Right atrium auricular region (tissue), 2 donors: Measurements from ENCODE around the gene SNRNP200. TPM values are rescaled to one million over a fixed set of nuclear protein-coding genes. Genes with fewer than 3 reads are reported as not detected.

Experiments
- DNase-seq: peaks from one replicate; pipeline ENCODE4 v3.0.0-alpha.2; 2019; ENCODE audit warnings: low spot score
- H3K27ac ChIP-seq, 2 donors: fragments of 200-600 bp; sonication (generic); 1 replicate in 1 of 2; 2 replicates in 1 of 2; pipeline ENCODE4 v1.5.1; 2016 to 2019
- H3K27me3 ChIP-seq, 2 donors: fragments of 200-600 bp; sonication (generic); one replicate each; pipeline versions ENCODE4 v1.5.1 to v1.6.0; 2017 to 2019
- H3K36me3 ChIP-seq: fragments of 200-600 bp; sonication (generic); one replicate; pipeline ENCODE4 v1.5.1; 2016
- H3K4me1 ChIP-seq, 2 donors: fragments of 200-600 bp; sonication (generic); one replicate each; pipeline versions ENCODE4 v1.5.1 to v1.6.0; 2017 to 2019
- H3K4me3 ChIP-seq, 2 donors: fragments of 200-600 bp; sonication (generic); 1 replicate in 1 of 2; 2 replicates in 1 of 2; pipeline ENCODE4 v1.5.1; 2017 to 2019; ENCODE audit warnings: mild to moderate bottlenecking in 1 of 2, moderate library complexity in 1 of 2
- H3K9me3 ChIP-seq, 2 donors: fragments of 200-600 bp; sonication (generic); one replicate each; pipeline ENCODE4 v1.5.1; 2019
- total RNA-seq, 2 donors: library from RNA; depleted of rRNA; stranded (reverse); fragments of >200 nt; gene quantifications; one replicate each; pipeline ENCODE4 v1.1.0, GENCODE V29; 2016
- TF ChIP-seq, protein P1 (sequence below), 2 donors: fragments of 200-600 bp; sonication (generic); IDR thresholded peaks; one replicate each; pipeline ENCODE4 v1.5.1; 2019; ENCODE audit warnings: antibody characterized with exemption in 2 of 2

SNRNP200 gene
- total RNA-seq, 2 donors from 2014 or later, result 42.2 to 68.8 TPM

DNA sequence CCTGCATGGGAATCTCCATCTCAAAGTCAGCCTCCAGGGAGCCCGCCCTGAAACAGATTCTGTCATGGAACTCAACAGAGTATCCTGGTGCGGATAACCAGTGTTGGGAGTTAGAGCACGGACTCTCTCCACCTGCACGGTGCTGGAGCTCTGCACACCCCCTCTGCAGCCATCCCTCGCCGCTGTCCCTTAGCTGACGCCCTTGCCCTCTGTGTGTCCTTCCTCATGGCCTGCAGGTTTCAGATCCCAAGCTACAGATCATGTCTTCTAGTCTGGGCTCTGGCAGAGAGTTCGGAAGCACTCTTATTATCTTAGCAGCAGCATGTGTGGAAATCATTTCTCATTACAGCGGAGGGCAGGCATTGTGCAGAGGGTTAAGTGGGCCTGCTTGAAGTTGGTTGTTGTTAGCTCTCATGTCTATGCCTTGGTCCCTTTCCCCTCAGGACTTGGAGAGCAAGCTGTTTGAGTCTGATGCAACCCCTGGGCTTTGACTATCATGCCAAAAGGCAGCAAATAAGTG lies 65.5 kb downstream of the SNRNP200 start:
- H3K27ac ChIP-seq, result no peak overlapping the region
- peaks cover 0 to 7% of the 10 kb centered on the region in 2 donors for H3K4me1 ChIP-seq
- no peak for DNase-seq
- no peaks in the 10 kb centered on the region for H3K27me3 ChIP-seq
- TF ChIP-seq, protein P1, sequence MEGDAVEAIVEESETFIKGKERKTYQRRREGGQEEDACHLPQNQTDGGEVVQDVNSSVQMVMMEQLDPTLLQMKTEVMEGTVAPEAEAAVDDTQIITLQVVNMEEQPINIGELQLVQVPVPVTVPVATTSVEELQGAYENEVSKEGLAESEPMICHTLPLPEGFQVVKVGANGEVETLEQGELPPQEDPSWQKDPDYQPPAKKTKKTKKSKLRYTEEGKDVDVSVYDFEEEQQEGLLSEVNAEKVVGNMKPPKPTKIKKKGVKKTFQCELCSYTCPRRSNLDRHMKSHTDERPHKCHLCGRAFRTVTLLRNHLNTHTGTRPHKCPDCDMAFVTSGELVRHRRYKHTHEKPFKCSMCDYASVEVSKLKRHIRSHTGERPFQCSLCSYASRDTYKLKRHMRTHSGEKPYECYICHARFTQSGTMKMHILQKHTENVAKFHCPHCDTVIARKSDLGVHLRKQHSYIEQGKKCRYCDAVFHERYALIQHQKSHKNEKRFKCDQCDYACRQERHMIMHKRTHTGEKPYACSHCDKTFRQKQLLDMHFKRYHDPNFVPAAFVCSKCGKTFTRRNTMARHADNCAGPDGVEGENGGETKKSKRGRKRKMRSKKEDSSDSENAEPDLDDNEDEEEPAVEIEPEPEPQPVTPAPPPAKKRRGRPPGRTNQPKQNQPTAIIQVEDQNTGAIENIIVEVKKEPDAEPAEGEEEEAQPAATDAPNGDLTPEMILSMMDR (IDR thresholded peaks at IDR 0.05), result no peak
- no peaks in the 10 kb centered on the region for H3K36me3 ChIP-seq
- no peak overlapping the region for H3K4me3 ChIP-seq
- H3K9me3 ChIP-seq, result no peaks in the 10 kb centered on the region

DNA sequence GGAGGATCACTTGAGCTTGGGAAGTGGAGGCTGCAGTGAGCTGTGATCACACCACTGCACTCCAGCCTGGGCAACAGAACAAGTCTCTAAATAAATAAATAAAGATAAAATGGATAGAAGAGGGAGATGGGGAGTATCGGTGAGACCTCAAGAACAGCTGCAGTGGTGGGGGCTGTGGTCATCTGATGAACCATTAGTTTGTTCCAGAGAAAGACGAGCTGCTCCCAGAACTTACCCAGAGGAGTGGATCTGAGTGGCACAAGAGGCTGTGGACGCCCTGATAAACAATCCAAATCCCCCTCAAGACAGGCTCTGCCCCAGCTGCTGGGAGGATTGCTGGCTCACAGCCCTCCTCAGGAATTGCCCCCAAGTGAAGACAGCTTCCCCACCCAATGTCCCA lies 66.3 kb downstream of the SNRNP200 start:
- TF ChIP-seq, protein P1 (IDR thresholded peaks at IDR 0.05), result no peak
- no peaks in the 10 kb centered on the region for H3K36me3 ChIP-seq
- H3K4me3 ChIP-seq, result no peak overlapping the region
- H3K27ac ChIP-seq, result no peak overlapping the region
- no peak for DNase-seq
- no peaks in the 10 kb centered on the region for H3K9me3 ChIP-seq
- peaks cover 0 to 7% of the 10 kb centered on the region in 2 donors for H3K4me1 ChIP-seq
- no peaks in the 10 kb centered on the region for H3K27me3 ChIP-seq

DNA sequence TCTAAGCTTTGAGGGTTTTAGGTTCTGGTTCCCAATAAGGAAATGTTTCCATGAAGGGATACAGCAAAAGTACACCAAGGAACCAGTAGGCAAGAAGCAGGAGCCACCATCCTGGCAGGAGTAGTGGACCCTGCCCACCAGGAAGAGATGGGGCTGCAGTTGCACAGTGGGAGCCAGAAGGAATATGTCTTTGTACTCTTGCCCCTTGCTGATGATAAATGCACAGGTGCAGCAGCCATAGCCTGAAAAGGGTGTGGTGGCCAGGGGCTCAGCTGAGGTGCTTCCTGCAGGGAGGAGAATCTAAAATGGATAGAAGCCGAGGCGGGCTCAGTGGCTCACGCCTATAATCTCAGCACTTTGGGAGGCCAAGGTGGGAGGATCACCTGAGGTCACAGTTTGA lies 67.1 kb downstream of the SNRNP200 start:
- Histone ChIP-seq H3K27me3 (no peaks in the 10 kb centered on the region), H3K9me3 (no peaks in the 10 kb centered on the region), H3K27ac (no peak overlapping the region), H3K4me1 (peaks cover 0 to 7% of the 10 kb centered on the region in 2 donors), H3K4me3 (no peak overlapping the region), H3K36me3 (no peaks in the 10 kb centered on the region)
- DNase-seq, result no peak
- TF ChIP-seq, protein P1 (IDR thresholded peaks at IDR 0.05), result no peak

- H3K36me3 ChIP-seq, result no peaks in the 10 kb centered on the region
- no peak overlapping the region for H3K4me3 ChIP-seq
- H3K27ac ChIP-seq, result no peak overlapping the region
- H3K27me3 ChIP-seq, result no peaks in the 10 kb centered on the region
- H3K9me3 ChIP-seq, result no peaks in the 10 kb centered on the region
- peaks cover 0 to 7% of the 10 kb centered on the region in 2 donors for H3K4me1 ChIP-seq
- DNase-seq, result no peak
- TF ChIP-seq, protein P1 (IDR thresholded peaks at IDR 0.05), result no peak
Observed at GRCh38 chr2:96236882-96237281, 68.5 kb downstream of the SNRNP200 start.

GRCh38 chr2:96233880-96234316 lies 71.4 kb downstream of the SNRNP200 start:
- Histone ChIP-seq H3K4me1 (no peaks in the 10 kb centered on the region), H3K9me3 (no peaks in the 10 kb centered on the region), H3K4me3 (no peak overlapping the region), H3K36me3 (no peaks in the 10 kb centered on the region), H3K27ac (no peak overlapping the region), H3K27me3 (no peaks in the 10 kb centered on the region)
- TF ChIP-seq, protein P1 (IDR thresholded peaks at IDR 0.05), result no peak
- DNase-seq, result no peak

- Histone ChIP-seq H3K4me1 (no peaks in the 10 kb centered on the region), H3K4me3 (no peak overlapping the region), H3K9me3 (no peaks in the 10 kb centered on the region), H3K27ac (no peak overlapping the region), H3K36me3 (no peaks in the 10 kb centered on the region), H3K27me3 (no peaks in the 10 kb centered on the region)
- no peak for DNase-seq
- TF ChIP-seq, protein P1 (IDR thresholded peaks at IDR 0.05), result no peak
Observed at GRCh38 chr2:96233436-96233835, 71.9 kb downstream of the SNRNP200 start.
